ENCODE measurements around the gene BPGM.
A peak's percentile ranks its signal among the peaks of the same experiment; 100 is the strongest.
"Not testable (repeated sequence)": the region's sequence is repeated elsewhere in the genome, so short reads cannot be mapped to it uniquely, and the experiment has no call there.

The BPGM gene

DNA sequence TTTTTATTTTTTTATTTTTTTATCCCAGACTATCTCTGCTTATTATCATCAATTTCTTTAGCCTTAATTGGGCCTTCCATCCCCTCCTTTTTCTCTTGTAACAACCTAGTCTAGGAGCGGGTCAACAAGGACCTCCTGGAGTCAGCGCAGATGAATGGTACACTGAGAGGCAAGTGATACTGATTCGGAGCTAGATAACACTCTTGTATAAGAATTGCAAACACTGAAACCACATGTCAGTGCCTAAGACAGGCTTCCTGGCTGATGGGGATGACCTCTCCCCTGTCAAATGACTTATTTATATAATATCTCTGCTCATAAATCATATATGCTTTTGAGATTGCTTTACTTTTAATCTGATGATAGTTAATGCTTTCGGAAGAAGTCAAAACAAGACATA, 22.7 kb downstream of the BPGM start:
- no peak for DNase-seq

DNA sequence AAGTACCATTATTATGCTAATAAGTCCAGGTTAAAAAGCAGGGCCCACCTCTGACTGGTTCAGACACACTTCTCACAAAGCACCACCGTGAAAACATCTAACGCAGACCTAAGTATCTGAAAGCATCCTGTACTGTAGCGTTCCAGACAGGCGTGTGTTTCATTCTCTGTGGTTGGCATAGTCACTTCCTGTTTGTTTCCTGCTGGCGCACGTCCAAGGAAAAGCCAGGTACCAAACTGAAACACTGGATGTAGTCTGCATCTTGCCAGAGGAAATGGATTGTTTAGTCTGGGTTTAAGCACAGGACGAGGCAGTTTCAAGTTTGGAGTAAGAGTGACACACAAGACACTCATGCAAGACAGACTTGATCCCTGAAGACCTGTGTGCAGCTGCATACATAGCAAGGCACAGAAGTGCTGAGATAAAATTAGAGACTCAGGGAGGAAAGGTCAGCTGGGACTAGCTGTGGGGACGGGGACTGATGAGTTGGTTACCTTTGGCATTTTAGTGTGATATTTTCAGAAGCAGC, 23.3 kb downstream of the BPGM start:
- DNase-seq, result peak; percentile 71 to 88

DNA sequence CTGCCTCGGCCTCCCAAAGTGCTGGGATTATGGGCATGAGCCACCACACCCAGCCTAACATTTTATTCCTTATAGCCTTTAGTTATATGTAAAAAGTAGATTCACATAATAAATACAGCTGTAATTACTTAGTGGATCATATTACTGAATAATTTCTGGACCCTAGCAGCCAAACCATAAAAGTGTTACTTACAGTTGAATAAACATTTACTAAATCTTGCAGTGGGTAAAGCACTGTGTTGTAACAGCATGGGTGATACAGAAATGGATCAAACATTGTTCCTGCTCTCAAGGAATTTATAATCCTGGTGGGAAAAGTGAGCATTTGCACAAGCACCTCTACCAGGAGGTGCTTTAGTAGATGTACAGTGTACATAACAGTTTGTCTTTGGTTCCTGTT, 25.0 kb downstream of the BPGM start:
- DNase-seq, result no peak

GRCh38 chr7:134674424-134674823, 27.8 kb downstream of the BPGM start:
- no peak for DNase-seq

DNA sequence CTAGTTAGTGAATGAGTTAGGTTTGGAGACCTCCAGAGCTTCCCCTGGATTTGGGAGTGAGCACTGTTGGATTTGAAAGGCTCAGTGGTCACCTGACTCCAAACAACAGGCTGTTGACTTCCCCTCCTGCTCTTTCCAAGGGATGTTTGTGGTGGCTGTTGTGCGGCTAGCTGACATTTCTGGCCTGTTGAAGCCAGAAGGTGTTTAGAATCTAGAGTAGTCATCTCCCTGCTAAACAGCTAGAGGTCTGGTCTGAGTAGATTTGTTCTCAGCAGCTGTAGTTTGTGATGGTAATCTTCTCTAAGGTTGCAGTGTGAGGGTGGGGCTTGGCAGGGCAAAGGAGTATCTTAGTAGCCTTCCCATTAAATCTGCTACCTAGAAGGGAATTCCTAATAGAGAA, 30.1 kb downstream of the BPGM start:
- no peak for DNase-seq

- DNase-seq, result no peak
Measured at GRCh38 chr7:134678115-134678514, 31.5 kb downstream of the BPGM start.

- DNase-seq, result no peak
Measured at GRCh38 chr7:134679006-134679405, 32.4 kb downstream of the BPGM start.

GRCh38 chr7:134684165-134684564, 37.5 kb downstream of the BPGM start:
- no peak for DNase-seq

DNA sequence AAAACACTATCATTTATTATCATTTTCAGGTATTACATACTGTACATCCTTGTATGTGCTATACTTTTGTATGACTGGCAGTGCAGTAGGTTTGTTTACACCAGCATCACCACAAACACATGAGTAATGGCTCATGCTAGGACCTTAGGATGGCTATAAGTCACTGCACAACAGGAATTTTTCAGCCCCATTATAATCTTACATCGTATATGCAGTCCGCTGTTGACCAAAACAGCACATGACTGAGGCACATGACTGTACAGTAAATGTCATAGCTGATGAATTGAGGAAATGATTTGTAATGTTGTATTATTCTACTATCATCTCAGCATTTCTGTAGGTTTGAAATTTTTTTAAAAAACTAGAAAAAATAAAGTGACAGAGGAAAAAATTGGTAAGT, 38.6 kb downstream of the BPGM start:
- DNase-seq, result no peak

- no peak for DNase-seq
Measured at GRCh38 chr7:134686786-134687185, 40.1 kb downstream of the BPGM start.

DNA sequence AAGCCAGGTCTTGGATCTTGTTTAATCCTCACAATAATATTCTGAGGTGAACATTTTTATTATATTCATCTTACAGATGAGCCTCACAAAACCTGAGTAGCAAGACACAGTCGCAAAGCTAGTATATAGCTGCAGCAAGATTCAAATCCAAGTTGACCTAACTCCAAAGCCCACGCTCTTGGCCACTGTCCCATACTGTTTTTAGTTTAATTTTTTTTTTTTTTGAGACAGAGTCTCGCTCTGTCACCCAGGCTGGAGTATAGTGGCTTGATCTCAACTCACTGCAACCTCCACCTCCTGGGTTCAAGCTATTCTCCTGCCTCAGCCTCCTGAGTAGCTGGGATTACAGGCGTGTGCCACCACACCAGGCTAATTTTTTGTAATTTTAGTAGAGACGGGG, 42.9 kb downstream of the BPGM start:
- DNase-seq, result not testable (repeated sequence)

- no peak for DNase-seq
Measured at GRCh38 chr7:134690016-134690415, 43.4 kb downstream of the BPGM start.

GRCh38 chr7:134690614-134691504, 44.2 kb downstream of the BPGM start:
- DNase-seq, result no peak

DNA sequence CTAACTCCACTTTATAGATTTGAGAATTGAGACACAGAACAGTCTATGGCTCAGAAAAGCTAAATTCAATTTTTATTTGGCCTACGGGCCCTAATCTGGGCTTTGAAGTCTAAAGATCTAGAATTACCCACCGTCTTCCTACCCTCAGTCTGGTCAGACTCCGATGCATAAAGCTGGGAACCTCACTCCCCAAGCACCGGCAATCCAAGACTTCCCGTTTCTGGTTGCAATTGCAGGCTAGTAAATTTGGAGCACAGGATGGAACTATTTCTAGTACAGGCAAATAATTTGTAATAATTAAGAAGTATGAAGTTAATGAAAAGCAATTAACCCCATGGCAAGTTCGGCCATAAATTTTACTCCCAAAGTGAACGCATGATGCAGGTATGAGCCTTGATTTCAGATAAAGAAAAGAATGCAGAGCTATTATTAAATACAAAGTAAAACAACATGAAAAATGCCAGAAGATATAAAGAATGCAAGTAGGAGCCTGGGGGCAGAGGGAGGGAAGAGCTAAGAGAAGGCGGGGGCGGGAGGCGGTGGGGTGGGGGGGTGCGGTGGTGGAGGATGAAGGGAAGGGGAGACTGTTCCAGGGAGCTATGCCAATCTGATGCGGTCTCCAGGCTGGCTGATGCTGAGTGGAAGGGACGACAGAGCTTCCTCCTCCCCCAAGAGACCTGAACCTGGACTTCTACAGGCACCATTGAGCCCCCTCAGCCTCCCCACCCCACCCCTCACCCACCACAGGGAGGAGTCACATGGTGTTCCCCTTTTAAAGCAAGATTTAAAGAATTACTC, 45.1 kb downstream of the BPGM start:
- no peak for DNase-seq

- no peak for DNase-seq
Measured at GRCh38 chr7:134692344-134692705, 45.7 kb downstream of the BPGM start.

DNA sequence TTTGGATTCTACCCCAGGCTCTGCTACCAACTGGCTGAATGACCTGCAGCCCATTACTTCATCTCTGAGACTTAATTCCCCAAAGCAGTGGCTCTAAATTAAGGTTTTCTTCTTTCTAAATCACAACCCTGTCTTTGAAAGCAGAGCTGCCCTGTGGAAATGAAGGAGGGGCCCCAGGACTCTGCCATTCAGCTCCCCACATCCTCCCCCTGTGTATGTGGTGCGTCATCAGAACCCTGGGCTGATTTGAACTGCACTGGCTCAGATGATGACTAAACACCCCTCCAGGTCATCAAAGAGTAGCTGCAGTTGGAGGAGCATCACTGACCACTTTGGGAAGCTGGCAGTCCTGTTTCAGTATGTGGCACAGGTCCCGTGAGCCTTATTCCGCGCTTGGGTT, 46.6 kb downstream of the BPGM start:
- no peak for DNase-seq

GRCh38 chr7:134694299-134694698, 47.6 kb downstream of the BPGM start:
- DNase-seq, result no peak

DNA sequence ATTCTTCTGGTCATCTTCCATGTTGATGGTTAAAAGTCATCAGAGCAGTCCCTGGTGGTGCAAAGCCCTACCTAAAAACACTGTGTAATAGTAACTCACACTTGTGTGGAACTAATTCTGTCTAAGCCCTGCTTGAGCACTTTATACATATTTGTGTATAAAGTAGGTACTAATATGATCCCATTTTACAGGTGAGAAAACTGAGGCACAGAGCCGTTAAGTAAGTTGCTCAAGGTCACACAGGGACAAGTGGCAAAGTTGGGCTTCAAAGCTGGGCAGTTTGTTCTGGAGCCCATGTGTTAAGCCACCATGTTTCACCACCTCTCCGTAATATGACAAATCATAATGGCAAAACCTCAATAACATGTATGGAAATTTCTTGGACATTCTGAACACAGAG, 48.1 kb downstream of the BPGM start:
- no peak for DNase-seq

GRCh38 chr7:134695321-134695860, 48.7 kb downstream of the BPGM start:
- DNase-seq, result no peak

GRCh38 chr7:134696261-134696660, 49.6 kb downstream of the BPGM start:
- DNase-seq, result no peak

DNA sequence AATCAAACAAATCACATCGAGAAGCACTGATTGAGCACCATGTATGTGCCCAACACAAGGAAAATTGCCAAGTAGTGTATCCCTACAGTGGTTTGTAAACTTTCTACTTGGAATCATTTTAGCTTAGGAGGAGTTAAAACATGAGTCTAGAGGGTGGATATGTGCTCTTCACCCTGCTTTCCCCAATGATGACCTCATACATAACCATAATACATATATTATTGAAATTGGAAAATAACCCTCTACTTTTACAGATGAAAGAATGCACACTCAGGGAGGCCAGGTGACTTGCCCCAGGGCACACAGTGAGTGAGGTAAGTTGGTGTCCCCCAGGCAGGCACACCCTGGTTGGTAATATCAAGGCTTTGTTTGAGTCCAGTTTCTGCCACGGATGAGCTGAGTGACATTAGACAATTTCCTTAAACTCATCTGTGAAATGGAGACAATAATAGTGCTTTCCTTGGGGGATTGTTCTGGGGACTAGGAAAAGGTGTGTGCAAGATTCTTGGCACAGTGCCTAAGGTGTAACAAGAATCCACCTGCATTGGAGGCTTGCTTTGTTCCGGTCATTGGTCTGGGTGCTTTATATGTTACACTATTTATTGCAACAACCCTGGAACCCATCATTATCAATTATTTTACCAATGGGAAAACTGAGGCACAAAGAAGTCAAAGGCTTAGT, 50.7 kb downstream of the BPGM start:
- DNase-seq, result no peak

DNA sequence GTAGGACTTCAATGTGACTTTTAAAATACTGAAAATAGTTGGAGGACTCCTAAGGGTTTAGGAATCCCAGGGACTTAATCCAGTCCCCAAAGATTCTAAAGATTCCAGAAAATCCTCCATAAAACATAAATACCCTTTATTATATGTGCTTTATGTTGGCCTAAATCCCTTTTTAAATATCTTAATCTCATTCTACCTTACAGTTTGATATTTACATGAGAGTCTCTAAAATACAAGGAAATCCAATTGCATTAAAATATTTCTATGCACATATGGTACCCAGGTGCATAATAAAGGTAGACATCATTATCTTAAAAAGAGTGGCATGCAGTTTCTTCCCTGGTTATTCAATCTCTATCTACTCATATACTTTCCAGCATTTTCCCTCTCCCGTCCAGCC, 51.8 kb downstream of the BPGM start:
- no peak for DNase-seq
